Eye (tissue), 1 donor: ENCODE data around the gene MKRN2.
"Not testable (repeated sequence)": the region's sequence is repeated elsewhere in the genome, so short reads cannot be mapped to it uniquely, and the experiment has no call there.

Experiments used
- DNase-seq: peaks from one replicate; pipeline ENCODE4 v3.0.0-alpha.2; 2015

Gene MKRN2

DNA sequence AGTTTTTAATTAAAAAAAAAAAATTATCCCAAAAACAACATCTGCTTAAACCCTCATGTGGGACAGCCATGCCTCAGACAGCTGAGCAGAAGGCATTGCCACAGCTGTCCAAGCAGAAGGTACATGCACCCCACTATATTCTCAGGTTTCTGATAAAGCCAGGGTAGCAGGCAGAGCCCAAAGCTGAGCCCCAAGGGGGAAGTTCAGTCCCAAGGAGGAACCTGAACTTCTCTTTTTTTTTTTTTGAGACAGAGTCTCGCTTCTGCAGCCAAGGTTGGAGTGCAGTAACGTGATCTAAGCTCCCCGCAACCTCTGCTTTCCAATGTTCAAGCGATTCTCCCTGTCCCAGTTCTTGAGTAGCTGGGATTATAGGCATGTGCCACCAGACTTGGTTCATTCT is 33.2 kb downstream of the MKRN2 start:
- no peak for DNase-seq

DNA sequence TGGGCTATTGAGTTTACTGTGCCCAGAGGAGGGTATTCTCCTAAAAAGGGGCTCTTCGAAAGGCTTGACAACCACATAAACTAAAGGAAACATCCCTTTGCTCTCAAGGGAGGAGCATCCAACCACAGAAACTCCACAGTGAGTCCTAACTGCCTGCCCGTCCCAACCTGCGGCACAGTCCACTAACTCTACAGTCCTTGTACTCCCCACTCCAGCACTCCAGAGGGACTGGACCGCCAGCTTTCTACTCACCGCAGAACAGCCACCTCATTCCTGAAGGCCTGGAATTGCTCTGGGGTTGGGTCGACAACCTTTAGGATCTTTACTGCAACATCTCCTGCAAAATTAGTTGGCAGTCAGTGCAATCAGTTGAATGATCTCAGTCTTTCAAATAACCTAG is 34.6 kb downstream of the MKRN2 start:
- DNase-seq: no peak

DNA sequence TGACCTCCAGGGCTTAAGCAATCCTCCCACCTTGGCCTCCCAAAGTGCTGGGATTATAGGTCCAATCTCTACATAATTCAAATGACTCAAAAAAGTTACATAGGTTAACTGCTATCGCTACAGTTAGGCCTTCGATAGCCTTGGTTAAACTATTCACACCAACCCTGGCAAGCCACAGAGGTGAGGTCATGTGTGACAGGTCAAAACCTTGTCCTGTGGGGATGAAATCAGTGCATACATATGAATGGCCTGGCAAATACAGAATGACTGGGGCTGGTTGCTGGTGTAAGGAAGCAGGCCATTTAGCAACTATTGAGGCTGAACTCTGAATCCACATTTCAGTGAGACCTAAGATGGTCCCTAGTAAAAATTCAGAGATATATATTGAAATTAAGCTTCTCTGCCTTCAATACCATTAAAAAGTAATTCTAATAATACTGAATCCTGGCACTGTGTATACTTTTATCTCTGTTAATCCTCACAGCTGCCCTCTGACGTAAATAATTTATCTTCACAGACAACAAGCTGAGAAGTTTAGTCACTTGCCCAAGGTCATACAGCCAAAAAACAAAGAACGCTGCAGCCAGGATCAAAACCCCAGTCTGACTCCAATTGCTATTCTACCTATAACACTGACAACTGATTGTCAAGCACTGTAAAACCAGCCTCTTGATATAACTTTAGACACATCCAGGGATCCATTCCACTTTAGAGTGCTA is 35.3 kb downstream of the MKRN2 start:
- DNase-seq: no peak

DNA sequence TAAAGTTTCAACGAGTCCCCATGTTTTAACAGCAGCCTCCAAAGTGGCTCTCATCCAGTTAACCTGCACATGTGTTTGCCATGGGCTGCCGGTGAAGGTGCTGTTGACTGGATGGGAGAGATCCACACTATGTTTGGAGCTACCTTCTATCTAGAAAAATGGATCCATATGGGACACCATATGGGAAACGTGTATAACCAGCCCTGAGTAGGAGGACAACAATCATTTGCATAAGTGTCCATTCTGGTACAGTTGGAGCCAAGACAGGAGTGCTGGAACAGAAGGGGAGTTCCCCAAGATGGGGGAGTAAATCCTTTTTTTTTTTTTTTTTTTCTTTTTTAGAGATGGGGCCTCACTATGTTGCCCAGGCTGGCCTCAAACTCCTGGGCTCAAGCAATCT is 36.6 kb downstream of the MKRN2 start:
- DNase-seq: no peak

DNA sequence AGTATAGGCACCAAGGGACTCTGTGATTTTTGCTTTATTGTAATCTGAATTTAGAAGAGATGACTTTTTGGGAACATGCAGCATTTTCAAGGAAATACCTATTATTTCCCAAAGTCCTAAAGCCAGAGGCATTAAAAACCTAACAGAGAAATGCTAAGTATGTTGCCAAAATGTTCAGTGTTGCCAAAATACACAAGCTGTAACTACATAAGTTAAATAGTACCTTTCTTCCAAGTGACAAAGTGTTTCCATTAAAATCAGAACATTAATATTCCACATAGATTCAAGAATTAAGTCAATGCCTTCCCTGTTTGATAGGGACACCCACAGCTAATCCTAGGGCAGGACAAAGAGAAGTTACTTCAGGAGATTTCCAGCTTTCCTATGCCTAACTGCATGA is 42.0 kb downstream of the MKRN2 start:
- no peak for DNase-seq

DNA sequence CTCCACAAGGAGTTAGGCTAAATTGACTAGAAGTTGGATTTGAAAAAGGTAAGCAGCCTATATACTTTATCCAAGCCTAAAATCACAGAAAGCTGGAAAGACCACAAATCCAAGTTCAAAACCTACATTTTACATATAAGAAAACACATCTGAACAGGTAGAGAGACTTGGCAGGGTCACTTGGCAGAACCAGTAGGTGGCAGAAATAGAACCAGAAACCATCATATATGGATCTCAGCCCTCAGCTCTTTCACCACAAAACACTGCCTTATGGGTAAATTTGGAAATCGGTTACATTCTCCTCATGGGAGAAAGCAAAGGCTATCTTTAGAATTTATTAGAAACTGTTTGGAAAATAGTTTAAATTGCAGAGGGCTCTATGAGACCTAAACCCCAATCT is 44.2 kb downstream of the MKRN2 start:
- no peak for DNase-seq

DNA sequence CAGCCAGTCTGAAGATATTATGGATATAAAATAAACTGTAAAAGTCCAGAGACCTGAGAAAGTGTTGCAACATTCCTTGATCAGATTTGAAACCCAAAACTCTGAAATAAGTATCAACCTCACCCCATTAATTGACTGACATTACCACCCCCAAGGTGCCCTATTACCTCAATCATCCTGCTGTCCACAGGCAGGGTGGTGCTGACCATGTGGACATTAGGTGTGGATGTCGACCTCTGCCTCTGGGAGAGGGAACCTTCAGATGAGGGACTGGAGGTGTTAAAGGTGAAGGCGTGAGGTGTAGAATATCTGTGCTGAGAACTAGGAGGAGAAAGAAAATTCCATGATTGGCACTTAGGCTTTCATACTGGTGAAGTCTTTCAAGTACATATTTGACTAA is 47.1 kb downstream of the MKRN2 start:
- no peak for DNase-seq

DNA sequence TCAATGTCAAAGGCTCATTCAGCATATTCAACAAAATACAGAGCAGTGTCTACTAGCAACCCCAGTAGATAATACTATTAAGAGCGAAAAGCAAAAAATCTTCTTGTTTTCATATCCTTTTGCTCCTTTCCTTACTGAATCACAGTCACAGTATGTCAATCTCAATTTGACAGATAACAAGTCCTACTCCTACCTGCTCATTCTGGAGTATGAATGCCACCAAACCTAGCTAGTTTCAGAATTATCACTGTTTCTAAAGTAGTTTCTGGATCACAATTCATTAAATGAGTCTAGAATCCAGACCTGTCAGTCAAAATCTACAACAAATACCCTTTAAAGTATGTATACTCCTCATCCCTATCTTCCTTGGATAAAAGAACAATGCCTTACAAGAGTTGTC is 51.5 kb downstream of the MKRN2 start:
- DNase-seq: no peak

DNA sequence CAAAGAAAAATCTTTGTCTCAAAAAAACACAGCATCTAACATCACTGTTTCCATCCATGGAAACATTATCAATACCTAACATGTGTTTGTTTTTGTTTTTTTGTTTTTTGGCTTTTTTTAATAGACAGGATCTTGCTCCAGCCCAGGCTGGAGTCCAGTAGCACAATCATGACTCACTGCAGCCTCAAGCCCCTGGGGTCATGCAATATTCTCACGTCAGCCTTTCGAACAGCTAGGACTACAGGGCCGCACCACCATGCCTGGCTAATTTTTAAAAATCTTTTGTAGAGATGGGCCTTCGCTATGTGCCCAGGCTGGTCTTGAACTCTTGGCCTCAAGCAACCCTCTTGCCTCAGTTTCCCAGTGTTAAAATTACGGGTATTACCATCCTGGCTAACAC is 54.2 kb downstream of the MKRN2 start:
- no peak for DNase-seq

DNA sequence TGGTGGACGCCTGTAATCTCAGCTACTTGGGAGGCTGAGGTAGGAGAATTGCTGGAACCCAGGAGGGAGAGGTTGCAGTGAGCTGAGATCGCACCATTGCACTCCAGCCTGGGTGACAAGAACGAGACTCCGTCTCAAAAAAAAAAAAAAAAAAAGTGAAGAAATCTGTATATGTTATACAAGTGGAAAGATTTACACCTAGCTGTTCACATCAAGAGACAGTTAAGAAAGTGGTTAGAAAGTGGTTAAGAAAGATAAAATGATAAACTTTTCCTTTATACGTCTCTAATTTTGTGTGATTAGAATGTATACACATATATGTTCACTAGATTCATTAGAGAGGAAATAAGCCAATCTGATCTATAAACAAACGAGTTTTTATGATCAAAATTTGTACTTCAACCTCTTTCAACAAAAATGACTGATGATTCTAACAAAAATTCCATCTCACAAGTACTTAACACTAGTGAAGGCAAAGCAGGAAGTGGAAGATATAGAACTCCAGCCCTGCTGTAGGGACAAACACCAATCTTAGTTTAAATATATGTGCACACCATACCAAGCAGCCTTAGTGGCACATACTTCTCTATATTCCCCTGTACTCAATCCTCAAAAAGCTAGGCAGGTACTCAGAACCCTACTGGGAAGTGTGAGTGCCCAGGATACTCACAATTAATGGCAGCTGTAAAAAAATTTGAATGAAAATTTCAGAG is 55.8 kb downstream of the MKRN2 start:
- DNase-seq: no peak

DNA sequence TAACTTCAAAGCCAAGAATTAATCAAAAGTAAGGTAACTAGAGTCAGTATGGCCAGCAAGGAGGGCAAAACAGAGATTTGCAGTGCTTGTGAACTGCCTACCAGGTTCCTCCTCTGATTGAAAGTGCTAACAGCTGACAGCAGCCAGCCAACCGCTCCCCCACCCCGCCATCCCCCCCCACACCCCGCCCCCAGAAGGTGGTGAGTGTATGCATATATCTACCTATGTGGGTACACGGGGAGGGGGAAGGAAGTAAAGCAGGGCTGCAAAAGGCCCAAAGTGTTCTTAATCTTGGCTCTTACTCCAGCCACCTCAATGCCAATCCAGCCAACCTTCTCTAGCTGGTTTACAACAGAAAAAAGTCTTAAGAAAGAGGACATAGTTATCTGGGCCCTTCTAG is 56.4 kb downstream of the MKRN2 start:
- DNase-seq: no peak

DNA sequence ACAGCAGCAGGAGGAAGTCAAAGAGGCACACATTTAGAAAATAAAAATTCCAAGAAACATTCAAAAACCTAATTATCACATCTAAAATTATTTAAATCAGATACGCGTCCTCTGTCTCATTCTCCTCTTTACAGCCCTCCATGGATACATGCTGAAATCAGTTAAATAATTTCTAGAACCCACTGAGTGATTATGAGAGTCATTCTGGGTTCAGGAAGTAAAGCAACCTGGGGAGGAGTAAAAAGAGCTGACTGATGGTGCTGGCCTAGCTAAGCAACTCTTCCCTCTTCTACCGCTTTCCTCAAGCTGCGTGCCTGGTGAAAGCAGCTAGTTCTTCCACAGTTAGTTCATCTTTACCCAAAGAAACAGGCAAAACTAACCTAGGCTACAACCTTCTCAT is 58.4 kb downstream of the MKRN2 start:
- DNase-seq: no peak

DNA sequence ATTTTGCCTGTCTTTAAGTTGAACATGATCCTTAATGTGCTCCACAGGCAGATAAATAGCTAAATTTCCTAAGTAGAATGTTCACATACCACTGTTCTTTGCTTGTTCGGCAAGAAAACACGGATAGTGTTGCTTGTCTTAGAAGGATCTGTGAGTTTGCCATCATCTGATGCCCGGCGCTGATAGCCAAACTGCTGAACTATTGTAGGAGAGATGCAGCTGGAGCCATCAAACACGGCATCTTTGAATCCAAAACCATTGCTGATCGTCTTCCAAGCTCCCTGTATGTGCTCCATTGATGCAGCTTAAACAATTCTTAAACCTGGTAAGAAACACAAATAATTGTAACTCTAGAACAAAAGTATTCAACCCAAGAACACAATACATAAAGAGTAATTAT is 61.5 kb downstream of the MKRN2 start:
- DNase-seq: no peak

DNA sequence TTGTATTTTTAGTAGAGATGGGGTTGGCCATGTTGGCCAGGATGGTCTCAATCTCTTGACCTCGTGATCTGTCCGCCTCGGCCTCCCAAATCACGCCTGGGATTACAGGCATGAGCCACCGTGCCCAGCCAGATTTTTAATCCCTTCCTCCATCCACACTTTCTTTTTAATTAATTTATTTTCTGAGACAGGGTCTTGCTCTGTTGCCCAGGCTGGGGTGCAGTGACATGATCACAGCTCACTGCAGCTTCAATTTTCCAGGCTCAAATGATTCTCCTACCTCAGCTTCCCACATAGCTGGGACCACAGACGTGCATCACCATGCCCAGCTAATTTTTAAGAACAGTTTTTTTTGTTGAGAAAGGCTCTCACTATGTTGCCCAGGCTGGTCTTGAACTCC is 63.4 kb downstream of the MKRN2 start:
- DNase-seq: no peak

DNA sequence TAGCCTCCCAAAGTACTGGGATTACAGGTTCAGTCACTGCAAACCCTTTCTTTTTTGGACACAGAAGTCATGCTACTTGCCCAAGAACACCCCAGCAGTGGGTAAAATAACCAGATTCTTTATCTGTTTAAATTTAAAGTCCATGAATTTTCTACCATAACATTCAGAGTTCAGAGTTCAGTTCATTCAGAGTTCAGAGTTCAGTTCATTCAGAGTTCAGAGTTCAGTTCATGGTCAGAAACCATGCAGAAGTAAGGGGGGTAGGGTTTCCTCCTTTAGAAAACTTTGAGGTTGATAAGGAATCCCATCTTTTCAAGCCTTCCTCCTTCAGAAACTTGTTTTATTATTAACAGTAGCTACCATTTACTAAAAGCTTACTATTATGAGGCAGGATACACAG is 63.8 kb downstream of the MKRN2 start:
- no peak for DNase-seq

DNA sequence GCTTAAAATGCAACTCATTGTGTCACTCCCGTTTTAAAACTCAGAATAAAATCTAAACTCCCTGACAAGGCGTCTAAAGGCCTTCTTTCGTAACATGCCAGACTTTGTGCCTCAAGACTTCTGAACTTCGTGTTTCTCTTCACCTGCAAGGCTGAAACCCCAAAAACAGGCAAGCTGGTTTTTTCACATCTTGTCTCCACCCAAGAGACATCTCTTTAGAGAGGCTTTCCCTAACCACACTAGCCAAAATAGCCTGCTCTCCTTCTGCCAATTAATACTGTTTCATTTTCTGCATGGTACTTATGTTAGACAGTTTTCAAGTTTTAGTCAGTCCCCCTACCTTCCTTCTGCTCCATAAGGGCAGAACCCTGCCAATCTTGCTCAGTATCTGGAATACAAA is 65.4 kb downstream of the MKRN2 start:
- no peak for DNase-seq

DNA sequence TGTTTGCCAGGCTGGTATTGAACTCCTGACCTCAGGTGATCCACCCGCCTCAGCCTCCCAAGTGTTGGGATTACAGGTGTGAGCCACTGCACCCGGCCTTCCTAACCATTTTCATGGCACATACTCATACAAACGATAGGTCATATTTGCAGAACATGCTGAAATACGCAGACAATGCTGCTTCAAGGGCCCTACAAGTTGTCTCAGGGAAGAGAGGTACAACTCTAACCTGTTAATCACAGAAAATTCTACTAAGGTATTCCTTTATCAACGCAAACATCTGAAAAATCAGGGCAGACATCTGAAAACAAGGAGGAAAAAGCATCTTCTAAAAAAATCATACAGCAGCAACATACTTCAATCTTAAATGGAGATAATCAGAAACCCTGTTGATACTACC is 67.2 kb downstream of the MKRN2 start:
- DNase-seq: no peak

DNA sequence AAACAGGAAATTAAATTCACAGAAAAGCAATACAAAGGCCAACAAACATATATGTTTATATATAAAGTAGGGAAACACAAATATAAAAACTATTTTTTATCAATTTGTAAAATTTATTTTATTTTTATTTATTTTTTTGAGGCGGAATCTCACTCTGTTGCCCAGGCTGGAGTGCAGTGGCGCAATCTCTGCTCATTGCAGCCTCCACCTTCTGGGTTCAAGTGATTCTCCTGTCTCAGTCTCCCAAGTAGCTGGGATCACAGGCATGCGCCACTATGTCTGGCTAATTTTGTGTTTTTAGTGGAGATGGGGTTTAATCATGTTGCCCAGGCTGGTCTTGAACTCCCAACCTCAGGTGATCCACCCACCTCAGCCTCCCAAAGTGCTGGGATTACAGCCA is 68.1 kb downstream of the MKRN2 start:
- not testable (repeated sequence) for DNase-seq

DNA sequence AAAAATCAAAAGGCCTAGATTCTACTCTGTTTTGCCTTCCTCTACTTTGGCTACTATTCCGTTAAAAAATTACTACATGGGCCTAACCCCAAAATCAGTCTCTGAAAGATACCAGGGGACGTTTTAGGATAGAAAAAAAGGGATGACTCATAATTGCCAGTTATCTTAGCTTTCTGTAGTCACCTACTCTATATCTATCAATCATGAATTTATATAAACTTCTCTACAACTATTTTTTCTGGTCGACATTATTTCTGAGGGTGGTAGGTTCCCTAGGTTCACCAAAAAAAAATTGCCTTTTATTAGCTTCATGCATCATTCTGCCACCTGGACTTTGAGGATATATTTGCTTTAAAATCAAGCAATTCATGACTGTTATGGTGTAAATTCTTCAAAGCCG is 70.5 kb downstream of the MKRN2 start:
- no peak for DNase-seq

DNA sequence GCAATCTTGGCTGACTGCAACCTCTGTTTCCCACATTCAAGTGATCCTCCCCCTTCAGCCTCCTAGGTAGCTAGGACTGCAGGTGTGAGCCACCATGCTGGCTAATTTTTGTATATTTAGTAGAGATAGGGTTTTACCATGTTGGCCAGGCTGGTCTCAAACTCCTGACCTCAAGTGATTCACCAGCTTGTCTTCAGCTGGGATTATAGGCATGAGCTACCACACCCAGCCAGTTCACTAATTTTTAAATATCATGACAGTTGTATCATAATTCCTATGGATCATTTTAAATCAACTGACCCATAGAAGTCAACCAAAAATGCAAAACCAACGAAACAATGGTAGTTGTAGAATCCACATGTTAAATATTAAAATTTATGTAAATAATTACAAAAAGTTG is 71.9 kb downstream of the MKRN2 start:
- DNase-seq: no peak

DNA sequence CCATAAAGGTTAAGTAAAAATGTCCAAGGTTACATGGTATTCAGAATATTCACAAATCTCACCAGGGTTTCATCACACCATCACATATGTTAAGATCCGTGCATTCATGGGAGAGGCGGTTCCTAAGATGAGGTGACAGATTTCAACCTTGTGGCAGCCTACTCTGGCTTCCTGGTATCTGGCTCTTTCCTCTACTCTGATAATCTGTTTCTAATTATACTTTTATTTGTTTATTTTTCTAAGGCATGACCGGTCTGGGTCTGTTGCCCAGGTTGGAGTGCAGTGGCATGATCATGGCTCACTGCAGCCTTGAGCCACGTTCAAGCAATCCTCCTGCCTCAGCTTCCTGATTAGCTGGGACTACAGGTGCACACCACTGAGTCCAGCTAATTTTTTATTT is 72.7 kb downstream of the MKRN2 start:
- DNase-seq: no peak

DNA sequence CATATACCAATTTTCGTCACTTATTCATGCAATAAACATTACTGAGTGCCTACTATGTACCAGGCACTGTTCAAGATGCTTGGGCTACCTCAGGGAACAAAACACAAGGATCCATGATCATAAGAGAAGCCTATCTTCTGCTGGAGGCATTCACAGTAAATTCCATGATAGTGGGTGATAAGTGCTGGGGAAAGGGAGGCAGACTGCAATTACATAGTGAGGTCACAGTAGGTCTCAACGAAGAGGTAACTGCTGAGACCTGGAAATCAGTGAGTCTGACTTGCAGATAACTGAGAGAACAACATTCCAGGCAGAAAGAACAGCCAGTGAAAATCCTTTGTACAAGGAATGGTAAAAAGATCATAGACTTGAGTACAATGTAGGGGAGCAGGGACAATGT is 73.4 kb downstream of the MKRN2 start:
- no peak for DNase-seq

DNA sequence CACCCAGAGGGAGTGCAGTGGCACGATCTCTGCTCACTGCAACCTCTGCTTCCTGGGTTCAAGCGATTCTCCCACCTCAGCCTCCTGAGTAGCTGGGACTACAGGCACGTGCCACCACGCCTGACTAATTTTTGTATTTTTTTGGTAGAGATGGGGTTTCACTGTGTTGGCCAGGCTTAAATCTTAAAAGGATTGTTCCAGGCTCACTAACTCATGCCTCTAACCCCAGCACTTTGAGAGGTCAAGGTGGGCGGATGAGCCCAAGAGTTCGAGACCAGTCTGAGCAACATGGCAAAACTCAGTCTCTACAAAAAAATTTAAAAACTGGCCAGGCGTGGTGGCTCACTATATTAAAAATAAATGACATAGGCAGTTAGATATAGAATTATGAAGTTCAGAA is 74.0 kb downstream of the MKRN2 start:
- not testable (repeated sequence) for DNase-seq

DNA sequence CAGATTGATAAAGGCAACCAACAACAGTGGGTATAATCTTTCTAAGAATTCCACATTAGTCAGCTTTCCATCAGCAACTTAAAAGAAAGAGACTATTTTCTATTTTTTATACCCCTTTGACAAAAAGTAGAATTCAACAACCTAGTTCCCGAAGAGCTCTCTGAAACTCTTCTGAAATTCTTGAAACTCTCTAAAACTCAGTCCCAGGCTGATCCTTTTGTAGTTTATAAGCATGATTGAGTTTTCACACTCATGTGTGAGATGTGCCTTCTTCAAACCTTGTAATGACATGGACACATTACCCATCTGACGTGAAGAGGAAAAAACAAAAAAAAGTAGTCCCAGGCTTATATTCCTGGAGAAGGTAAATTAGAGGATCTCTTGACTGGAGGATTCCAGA is 75.6 kb downstream of the MKRN2 start:
- no peak for DNase-seq

DNA sequence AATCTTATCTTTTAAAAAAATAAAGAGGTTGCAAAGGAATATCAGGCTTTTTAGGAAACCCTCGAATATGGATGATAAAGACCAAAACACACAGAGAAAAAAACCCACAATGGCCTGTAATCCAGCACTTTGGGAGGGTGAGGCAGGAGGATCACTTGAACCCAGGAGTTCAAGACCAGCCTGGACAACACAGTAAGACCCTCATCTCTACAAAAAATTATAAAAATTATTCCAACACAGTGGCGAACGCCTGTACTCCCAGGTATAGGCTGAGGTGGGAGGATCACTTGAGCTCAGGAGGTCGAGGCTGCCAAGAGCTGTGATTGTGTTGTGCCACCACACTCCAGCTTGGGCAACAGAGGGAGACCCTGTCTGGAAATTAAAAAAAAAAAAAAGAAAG is 76.2 kb downstream of the MKRN2 start:
- no peak for DNase-seq
